Renal pelvis (tissue), 12 donors: ENCODE results near the gene NHERF2. TPM values are rescaled to one million over a fixed set of nuclear protein-coding genes. Genes with fewer than 3 reads are reported as not detected.
A peak's percentile ranks its signal among the peaks of the same experiment; 100 is the strongest.

Source experiments
- DNase-seq: peaks from one replicate; pipeline ENCODE4 v3.0.0-alpha.2; 2013
- long read RNA-seq, 16 experiments: transcript quantifications; one replicate each; lab custom pipeline, GENCODE V29; 2026
- polyA plus RNA-seq, 3 donors: library from polyadenylated mRNA; unstranded; fragments of 120-200 nt; gene quantifications; one replicate each; pipeline ENCODE4 v1.2.1, GENCODE V29; 2013; ENCODE audit not compliant: insufficient read length in 3 of 3

The NHERF2 gene
- polyA plus RNA-seq, result 100 to 1,000 TPM; 116 to 169 (median 155) TPM
- long read RNA-seq, donor 1, transcript SLC9A3R2-202 (7 exons, 1,564 nt), result minor isoform, 9 of 170 reads
- long read RNA-seq, donor 1, transcript SLC9A3R2-205 (5 exons, 1,087 nt), result minor isoform, 6 of 170 reads
- long read RNA-seq, donor 1, transcript SLC9A3R2-201 (7 exons, 2,194 nt), result major isoform, 81 of 170 reads
- long read RNA-seq, donor 1, transcript SLC9A3R2-208 (6 exons, 1,199 nt), result minor isoform, 12 of 170 reads
- long read RNA-seq, donor 1, partial matches to known transcripts, result 59 of 170 reads
- long read RNA-seq, donor 1, other reads (novel, unspliced or antisense), result 0 of 170 reads
- long read RNA-seq, donor 2, transcript SLC9A3R2-202 (7 exons, 1,564 nt), result minor isoform, 8 of 99 reads
- long read RNA-seq, donor 2, transcript SLC9A3R2-208 (6 exons, 1,199 nt), result minor isoform, 5 of 99 reads
- long read RNA-seq, donor 2, transcript SLC9A3R2-201 (7 exons, 2,194 nt), result major isoform, 76 of 99 reads
- long read RNA-seq, donor 2, partial matches to known transcripts, result 0 of 99 reads
- long read RNA-seq, donor 2, other reads (novel, unspliced or antisense), result 0 of 99 reads
- long read RNA-seq, donor 3, transcript SLC9A3R2-202 (7 exons, 1,564 nt), result minor isoform, 7 of 83 reads
- long read RNA-seq, donor 3, transcript SLC9A3R2-201 (7 exons, 2,194 nt), result major isoform, 58 of 83 reads
- long read RNA-seq, donor 3, transcript SLC9A3R2-208 (6 exons, 1,199 nt), result minor isoform, 5 of 83 reads
- long read RNA-seq, donor 3, partial matches to known transcripts, result 5 of 83 reads
- long read RNA-seq, donor 3, other reads (novel, unspliced or antisense), result 0 of 83 reads
- long read RNA-seq, donor 4, transcript SLC9A3R2-202 (7 exons, 1,564 nt), result minor isoform, 10 of 121 reads
- long read RNA-seq, donor 4, transcript SLC9A3R2-205 (5 exons, 1,087 nt), result minor isoform, 7 of 121 reads
- long read RNA-seq, donor 4, transcript SLC9A3R2-201 (7 exons, 2,194 nt), result major isoform, 82 of 121 reads
- long read RNA-seq, donor 4, transcript SLC9A3R2-208 (6 exons, 1,199 nt), result minor isoform, 9 of 121 reads
- long read RNA-seq, donor 4, partial matches to known transcripts, result 8 of 121 reads
- long read RNA-seq, donor 4, other reads (novel, unspliced or antisense), result 0 of 121 reads
- long read RNA-seq, donor 5, transcript SLC9A3R2-202 (7 exons, 1,564 nt), result minor isoform, 5 of 55 reads
- long read RNA-seq, donor 5, transcript SLC9A3R2-205 (5 exons, 1,087 nt), result minor isoform, 5 of 55 reads
- long read RNA-seq, donor 5, transcript SLC9A3R2-201 (7 exons, 2,194 nt), result major isoform, 37 of 55 reads
- long read RNA-seq, donor 5, partial matches to known transcripts, result 6 of 55 reads
- long read RNA-seq, donor 5, other reads (novel, unspliced or antisense), result 0 of 55 reads
- long read RNA-seq, donor 6, transcript SLC9A3R2-208 (6 exons, 1,199 nt), result minor isoform, 5 of 79 reads
- long read RNA-seq, donor 6, transcript SLC9A3R2-207 (6 exons, 759 nt), result minor isoform, 5 of 79 reads
- long read RNA-seq, donor 6, transcript SLC9A3R2-201 (7 exons, 2,194 nt), result major isoform, 53 of 79 reads
- long read RNA-seq, donor 6, transcript SLC9A3R2-202 (7 exons, 1,564 nt), result minor isoform, 7 of 79 reads
- long read RNA-seq, donor 6, partial matches to known transcripts, result 0 of 79 reads
- long read RNA-seq, donor 6, other reads (novel, unspliced or antisense), result 5 of 79 reads
- long read RNA-seq, donor 7, transcript SLC9A3R2-202 (7 exons, 1,564 nt), result minor isoform, 13 of 284 reads
- long read RNA-seq, donor 7, transcript SLC9A3R2-204 (6 exons, 1,037 nt), result minor isoform, 9 of 284 reads
- long read RNA-seq, donor 7, transcript SLC9A3R2-208 (6 exons, 1,199 nt), result minor isoform, 10 of 284 reads
- long read RNA-seq, donor 7, transcript SLC9A3R2-201 (7 exons, 2,194 nt), result major isoform, 88 of 284 reads
- long read RNA-seq, donor 7, partial matches to known transcripts, result 158 of 284 reads
- long read RNA-seq, donor 7, other reads (novel, unspliced or antisense), result 0 of 284 reads
- long read RNA-seq, donor 8, transcript SLC9A3R2-201 (7 exons, 2,194 nt), result major isoform, 32 of 45 reads
- long read RNA-seq, donor 8, transcript SLC9A3R2-202 (7 exons, 1,564 nt), result minor isoform, 6 of 45 reads
- long read RNA-seq, donor 8, partial matches to known transcripts, result 0 of 45 reads
- long read RNA-seq, donor 8, other reads (novel, unspliced or antisense), result 0 of 45 reads
- long read RNA-seq, donor 9, transcript SLC9A3R2-208 (6 exons, 1,199 nt), result minor isoform, 6 of 123 reads
- long read RNA-seq, donor 9, transcript SLC9A3R2-202 (7 exons, 1,564 nt), result minor isoform, 18 of 123 reads
- long read RNA-seq, donor 9, transcript SLC9A3R2-204 (6 exons, 1,037 nt), result minor isoform, 5 of 123 reads
- long read RNA-seq, donor 9, transcript SLC9A3R2-201 (7 exons, 2,194 nt), result major isoform, 73 of 123 reads
- long read RNA-seq, donor 9, partial matches to known transcripts, result 14 of 123 reads
- long read RNA-seq, donor 9, other reads (novel, unspliced or antisense), result 0 of 123 reads
- long read RNA-seq, donor 10, transcript SLC9A3R2-202 (7 exons, 1,564 nt), result minor isoform, 10 of 80 reads
- long read RNA-seq, donor 10, transcript SLC9A3R2-201 (7 exons, 2,194 nt), result major isoform, 50 of 80 reads
- long read RNA-seq, donor 10, transcript SLC9A3R2-205 (5 exons, 1,087 nt), result minor isoform, 8 of 80 reads
- long read RNA-seq, donor 10, partial matches to known transcripts, result 7 of 80 reads
- long read RNA-seq, donor 10, other reads (novel, unspliced or antisense), result 0 of 80 reads
- long read RNA-seq, donor 11, transcript SLC9A3R2-205 (5 exons, 1,087 nt), result minor isoform, 7 of 68 reads
- long read RNA-seq, donor 11, transcript SLC9A3R2-201 (7 exons, 2,194 nt), result major isoform, 39 of 68 reads
- long read RNA-seq, donor 11, partial matches to known transcripts, result 9 of 68 reads
- long read RNA-seq, donor 11, other reads (novel, unspliced or antisense), result 0 of 68 reads
- long read RNA-seq, donor 12, transcript SLC9A3R2-202 (7 exons, 1,564 nt), result minor isoform, 16 of 114 reads
- long read RNA-seq, donor 12, transcript SLC9A3R2-201 (7 exons, 2,194 nt), result major isoform, 87 of 114 reads
- long read RNA-seq, donor 12, partial matches to known transcripts, result 0 of 114 reads
- long read RNA-seq, donor 12, other reads (novel, unspliced or antisense), result 0 of 114 reads
- long read RNA-seq, donor 13, transcript SLC9A3R2-201 (7 exons, 2,194 nt), result major isoform, 32 of 55 reads
- long read RNA-seq, donor 13, transcript SLC9A3R2-205 (5 exons, 1,087 nt), result minor isoform, 6 of 55 reads
- long read RNA-seq, donor 13, partial matches to known transcripts, result 8 of 55 reads
- long read RNA-seq, donor 13, other reads (novel, unspliced or antisense), result 0 of 55 reads
- long read RNA-seq, donor 14, result 0 reads
- long read RNA-seq, donor 15, result 0 reads
- long read RNA-seq, donor 16, transcript SLC9A3R2-201 (7 exons, 2,194 nt), result major isoform, 56 of 107 reads
- long read RNA-seq, donor 16, transcript SLC9A3R2-208 (6 exons, 1,199 nt), result minor isoform, 6 of 107 reads
- long read RNA-seq, donor 16, transcript SLC9A3R2-202 (7 exons, 1,564 nt), result minor isoform, 11 of 107 reads
- long read RNA-seq, donor 16, transcript SLC9A3R2-205 (5 exons, 1,087 nt), result minor isoform, 9 of 107 reads
- long read RNA-seq, donor 16, partial matches to known transcripts, result 20 of 107 reads
- long read RNA-seq, donor 16, other reads (novel, unspliced or antisense), result 0 of 107 reads

DNA sequence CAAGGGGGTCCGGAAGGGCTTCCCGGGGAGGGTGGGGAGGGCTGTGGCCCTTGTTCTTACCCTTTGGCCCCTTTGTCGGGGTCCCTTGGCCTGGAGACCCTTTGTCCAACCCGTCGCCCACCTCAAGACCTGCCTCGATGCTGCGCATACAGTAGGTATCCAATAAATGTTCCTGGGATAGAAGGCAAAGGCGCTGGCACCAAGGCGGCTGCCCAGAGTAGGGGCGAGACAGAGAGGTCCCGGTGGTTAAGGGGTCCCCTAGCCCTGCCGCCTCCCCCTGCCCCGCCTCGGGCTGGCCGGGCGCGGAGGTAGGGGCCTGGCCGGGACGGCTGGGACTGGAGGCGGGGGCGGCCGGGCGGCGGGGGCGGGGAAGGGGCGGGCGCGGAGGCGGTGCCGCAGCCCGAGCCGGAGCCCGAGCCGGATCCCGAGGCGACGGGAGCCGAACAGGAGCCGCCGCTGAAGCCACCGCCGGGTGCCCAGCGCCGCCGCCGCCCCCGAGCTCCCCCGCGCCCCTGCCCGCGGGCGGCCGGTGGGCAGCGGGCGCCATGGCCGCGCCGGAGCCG, at the start of gene NHERF2:
TSS of gene NHERF2 (plus strand) at position 442 of the 563 bp plus-strand sequence. CDS start at position 546, 104 bp downstream.
- no peak for DNase-seq

DNA sequence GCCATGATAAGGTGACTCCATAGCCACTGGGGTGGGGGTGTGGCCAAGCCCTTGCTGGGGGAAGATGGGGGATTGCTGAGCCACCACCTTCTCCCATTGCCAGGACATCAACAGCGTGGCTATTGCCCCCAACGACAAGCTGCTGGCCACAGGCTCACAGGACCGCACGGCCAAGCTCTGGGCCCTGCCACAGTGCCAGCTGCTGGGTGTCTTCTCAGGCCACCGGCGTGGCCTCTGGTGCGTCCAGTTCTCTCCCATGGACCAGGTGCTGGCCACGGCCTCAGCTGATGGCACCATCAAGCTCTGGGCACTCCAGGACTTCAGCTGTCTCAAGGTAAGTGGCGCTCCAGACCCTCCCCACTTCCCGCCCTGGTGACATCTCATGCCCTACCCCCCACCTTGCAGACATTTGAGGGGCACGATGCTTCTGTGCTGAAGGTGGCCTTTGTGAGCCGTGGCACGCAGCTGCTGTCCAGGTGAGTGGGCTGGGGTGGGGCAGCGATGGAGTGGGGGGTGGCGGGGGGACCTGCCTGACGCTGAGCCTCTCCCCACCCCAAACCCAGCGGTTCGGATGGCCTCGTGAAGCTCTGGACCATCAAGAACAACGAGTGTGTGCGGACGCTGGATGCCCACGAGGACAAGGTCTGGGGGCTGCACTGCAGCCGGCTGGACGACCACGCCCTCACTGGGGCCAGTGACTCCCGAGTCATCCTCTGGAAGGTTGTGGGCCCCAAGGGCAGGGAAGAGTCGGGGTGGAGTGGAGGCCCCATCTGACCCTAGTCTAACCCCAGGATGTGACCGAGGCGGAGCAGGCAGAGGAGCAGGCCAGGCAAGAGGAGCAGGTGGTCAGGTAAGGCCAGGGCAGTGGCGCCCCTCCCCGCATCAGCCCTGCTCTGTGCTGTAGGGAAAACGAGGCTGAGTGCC, 49.5 kb upstream of the NHERF2 start:
- no peak for DNase-seq

DNA sequence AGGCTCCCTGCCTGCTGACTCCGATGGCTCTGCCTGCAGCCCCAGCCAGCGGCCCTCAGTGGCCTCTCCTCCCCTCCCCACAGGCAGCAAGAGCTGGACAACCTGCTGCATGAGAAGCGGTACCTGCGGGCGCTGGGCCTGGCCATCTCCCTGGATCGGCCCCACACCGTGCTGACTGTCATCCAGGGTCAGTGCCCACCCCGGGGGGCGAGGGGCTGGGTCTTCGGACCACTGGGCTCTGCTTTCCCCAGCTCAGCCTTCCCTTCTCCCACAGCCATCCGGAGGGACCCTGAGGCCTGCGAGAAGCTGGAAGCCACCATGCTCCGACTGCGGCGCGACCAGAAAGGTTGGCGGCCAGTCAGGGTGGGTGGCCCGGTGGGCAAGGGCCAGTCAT, 48.8 kb upstream of the NHERF2 start:
- DNase-seq, result no peak

- no peak for DNase-seq
Measured at GRCh38 chr16:1978476-1979120, 48.1 kb upstream of the NHERF2 start.

DNA sequence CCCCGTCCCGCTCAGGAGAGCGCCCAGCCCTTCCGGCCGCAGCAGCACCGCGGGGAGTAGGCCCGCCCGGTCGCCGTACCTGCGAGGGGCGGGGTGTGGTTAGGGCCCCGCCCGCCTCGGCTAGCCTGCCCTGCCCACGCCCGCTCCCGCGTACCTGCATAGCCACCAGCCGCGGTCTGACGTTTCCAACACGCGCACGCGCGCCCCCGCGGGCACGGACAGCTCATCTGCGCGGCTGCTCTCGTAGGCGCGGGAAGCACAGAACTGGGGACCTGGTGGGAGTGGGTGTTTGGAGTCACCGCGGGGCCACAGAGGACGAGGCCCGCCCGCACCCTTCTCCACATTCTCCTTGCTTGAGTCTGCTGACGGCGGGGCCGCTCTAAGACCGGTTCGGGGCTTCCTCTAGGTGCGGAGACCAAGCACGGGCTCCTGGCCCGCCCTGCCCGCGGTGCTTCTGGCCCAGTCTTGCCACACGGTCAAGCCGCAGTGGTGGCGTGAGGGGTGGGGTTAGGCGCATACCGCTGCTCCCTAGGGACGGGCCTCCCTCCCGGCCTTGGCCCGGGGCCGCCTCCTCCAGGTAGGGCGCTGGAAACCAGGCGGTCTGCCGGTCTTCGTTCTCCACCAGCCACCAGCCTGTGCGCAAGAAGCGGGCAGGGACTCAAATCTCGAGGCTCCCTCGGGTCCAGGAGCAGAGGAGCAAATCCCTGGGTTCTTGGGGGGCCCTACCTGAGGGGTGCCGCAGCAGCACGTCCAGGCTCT, 47.3 kb upstream of the NHERF2 start:
- DNase-seq, result no peak

DNA sequence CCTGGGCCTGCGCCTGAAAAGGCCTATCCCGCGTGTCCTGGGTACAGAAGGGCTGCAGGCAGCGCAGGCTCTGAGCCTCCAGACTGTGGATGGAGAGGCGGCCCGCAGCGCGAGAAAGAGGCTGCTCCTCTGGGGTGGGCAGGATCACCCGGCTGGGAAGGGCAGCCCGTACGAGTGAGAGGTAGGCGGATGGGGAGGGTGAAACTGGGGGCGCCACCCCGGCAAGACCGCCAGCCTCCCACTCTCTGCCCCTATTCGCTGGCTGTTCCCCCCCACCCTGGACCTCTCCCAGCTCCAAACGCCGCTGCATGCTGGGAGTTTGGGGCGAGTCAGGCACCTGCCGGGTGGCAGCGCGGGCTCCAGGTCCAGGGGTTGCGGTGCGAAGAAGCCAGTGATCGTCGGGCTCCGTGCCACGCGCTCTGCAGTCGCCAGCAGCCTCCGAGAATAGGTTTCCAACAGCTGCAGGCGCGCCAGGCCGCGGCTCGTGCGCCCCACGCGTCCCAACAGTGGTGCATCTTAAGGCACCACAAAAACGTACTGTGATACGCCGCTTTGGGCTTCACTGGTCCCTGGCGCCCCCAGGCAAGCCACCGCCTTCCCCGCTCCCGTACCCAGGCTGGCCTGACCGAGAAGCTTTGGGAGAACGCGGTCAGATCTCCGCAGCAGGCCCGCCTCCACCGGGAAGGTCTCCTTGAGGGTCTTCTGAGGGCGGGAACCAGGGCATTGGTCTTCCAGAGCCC, 46.5 kb upstream of the NHERF2 start:
- DNase-seq, result no peak

GRCh38 chr16:1980770-1981087, 46.0 kb upstream of the NHERF2 start:
- no peak for DNase-seq

DNA sequence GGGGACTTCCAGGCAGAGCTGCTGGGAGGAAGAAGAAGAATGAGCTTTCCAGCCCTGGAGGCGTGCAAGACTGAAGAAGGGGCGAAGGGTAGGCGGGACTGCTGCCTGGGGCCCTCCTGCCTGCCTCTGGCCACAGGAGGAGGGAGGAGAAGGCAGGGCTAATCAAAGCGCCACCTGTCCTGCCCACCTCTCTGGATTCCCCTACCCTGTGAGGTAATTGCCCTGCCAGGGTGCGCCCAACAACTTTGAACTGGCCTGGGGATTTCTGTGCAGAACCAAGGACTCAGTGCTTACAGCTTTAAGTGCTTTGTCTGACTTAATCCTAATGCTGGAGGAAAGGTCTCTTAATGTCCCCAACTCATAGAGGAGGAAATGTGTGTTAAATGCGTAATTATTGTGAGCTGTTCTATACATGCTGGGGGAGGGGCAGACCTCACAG, 45.3 kb upstream of the NHERF2 start, which contains the start of gene NOXO1:
TSS of gene NOXO1 (minus strand) at position 72 of the 439 bp plus-strand sequence. CDS start 290 bp downstream, outside the sequence.
- no peak for DNase-seq

DNA sequence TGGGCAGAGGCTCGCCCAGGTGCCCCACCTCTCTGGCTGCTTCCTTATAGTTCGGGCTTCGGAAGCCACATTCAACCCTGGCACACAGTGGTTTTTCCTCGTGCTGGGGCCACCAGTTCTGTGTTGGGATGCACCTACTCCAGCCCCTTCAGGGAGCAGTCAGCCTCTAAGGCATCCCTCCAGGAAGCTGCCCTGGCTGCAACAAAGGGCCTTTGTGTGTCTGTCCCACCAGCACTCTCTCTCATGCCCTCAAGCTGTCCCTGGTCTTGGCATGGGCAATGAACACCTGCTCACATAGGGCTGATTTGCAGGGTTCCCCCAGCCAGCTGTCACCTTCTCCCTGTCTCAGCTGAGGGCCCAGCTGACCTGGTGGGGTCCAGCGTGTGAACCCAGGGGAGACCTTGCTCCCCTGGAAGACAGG, 44.7 kb upstream of the NHERF2 start:
- no peak for DNase-seq

DNA sequence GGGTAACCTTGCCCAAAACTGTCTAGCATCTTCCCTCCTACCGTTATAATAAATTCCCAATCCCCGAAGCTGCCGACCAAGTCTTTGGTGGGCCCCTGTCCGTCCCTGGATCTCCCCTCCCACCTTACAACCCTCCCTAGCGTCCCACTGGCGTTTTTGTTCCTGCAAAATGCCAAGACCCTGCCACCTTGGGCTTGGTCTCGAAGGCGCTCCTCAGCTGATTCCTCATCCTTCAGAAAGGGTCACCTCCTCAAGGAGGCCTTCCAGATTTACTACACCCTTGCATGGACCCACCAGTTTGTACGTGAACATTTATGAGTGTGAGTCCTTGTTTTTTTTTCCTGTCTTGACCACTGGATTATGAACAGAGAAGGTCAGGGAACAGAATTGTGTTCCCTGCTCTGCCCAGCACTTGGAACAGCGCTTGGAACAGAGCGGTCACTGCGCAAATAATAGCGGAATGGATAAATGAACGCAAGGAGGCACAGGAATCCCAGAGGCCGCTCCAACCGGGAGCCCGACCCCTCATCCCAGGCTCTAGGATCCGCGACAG, 43.6 kb upstream of the NHERF2 start:
- DNase-seq, result no peak

- peak; percentile 90 for DNase-seq
Measured at GRCh38 chr16:1983544-1984346, 43.0 kb upstream of the NHERF2 start, which contains the start of gene GFER. Gene GFER, plus strand, starts transcription at chr16:1984193. Its CDS starts 26 bp downstream, at chr16:1984219.
